Stimulated activated CD8-positive, alpha-beta memory T cell treated with anti-CD3 and anti-CD28 coated beads, Interleukin-2, amount 100 ng/mL, for 1 hour (primary cell): ENCODE data around the gene CDH4.

Experiments used
- DNase-seq, 2 donors: peaks; one replicate each; pipeline ENCODE4 v3.0.0-alpha.2; 2020; ENCODE audit warnings: low read depth in 2 of 2

Gene CDH4

GRCh38 chr20:61861858-61862257 is 609.8 kb downstream of the CDH4 start:
- no peak for DNase-seq

- no peak for DNase-seq
These were observed 610.8 kb downstream of the CDH4 start for GRCh38 chr20:61862881-61863280.

GRCh38 chr20:61864481-61864880 is 612.4 kb downstream of the CDH4 start:
- no peak for DNase-seq

DNA sequence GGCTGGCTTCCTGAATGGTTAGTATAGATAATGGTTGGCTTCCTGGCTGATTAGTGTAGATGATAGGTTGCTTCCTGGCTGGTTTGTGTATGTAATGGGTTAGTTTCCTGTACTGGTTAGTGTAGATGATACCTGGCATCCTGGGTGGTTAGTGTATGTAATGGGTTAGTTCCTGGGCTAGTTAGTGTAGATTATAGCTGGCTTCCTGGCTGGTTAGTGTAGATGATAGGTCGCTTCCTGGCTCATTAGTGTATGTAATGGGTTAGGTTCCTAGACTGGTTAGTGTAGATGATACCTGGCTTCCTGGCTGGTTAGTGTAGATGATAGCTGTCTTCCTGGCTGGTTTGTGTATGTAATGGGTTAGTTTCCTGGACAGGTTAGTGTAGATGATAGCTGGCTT is 613.3 kb downstream of the CDH4 start:
- no peak for DNase-seq

GRCh38 chr20:61866165-61866564 is 614.1 kb downstream of the CDH4 start:
- DNase-seq, result no peak

GRCh38 chr20:61868006-61868405 is 615.9 kb downstream of the CDH4 start:
- no peak for DNase-seq

GRCh38 chr20:61868466-61869090 is 616.5 kb downstream of the CDH4 start:
- DNase-seq, result no peak

DNA sequence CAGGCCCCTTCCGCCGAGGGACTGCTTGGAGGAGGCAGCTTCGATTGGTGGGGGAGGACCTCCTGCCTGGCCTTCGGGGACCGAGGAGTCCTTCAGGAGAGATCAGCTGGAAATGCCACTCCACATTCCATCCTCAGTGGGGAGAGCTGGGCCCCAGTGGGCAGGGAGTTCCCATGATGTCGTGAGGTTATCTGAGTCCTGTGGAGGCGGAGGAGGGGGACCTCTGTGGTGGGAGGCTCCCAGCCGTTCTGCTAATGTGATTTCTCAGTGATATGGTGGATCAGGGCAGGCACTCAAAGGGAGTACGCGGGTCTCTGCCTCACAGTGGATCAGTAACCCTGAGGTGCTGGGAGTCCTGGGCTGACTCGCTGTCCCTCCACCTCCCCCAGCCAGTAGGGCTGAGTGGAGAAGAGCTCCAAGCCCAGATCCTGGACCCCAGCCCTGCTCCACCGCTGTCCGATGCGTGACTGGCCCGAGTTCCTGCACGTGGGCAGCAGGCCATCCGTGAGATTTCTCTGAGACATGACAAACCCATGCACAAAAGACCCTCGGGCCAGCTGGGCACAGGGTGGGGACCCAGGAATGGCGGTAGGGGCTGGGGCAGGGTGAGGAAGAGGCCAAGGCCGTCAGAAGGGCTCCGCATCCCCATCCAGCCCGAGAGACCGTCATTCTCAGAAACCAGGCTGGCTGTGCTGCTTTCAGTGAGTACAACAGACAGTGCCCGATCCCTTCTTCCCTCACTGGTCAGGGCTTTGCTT is 617.9 kb downstream of the CDH4 start:
- DNase-seq, result no peak

GRCh38 chr20:61871160-61871559 is 619.1 kb downstream of the CDH4 start:
- no peak for DNase-seq

DNA sequence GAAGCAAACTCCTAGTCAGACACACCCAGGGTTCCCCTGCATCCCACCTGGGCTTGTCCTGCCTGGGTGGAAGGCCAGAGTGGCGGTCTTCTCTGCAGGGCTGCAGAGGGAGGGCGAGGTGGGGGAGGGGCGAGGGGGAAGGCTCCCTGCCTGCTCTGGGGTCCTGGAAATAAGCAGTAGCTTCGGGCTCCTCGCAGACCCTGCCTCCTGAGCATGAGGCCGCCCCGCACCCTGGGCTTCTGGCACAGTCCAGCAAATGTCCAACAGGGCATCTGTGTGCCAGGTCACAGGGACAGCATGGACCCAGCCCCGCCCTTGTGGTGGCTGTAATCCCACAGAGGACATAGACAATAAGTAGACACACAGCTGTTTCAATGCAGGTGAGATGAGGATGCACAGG is 619.9 kb downstream of the CDH4 start:
- DNase-seq, result no peak

GRCh38 chr20:61872371-61872900 is 620.4 kb downstream of the CDH4 start:
- DNase-seq, result no peak

- no peak for DNase-seq
These were observed 621.8 kb downstream of the CDH4 start for GRCh38 chr20:61873651-61874420.

GRCh38 chr20:61874421-61875068 is 622.5 kb downstream of the CDH4 start:
- DNase-seq, result no peak

DNA sequence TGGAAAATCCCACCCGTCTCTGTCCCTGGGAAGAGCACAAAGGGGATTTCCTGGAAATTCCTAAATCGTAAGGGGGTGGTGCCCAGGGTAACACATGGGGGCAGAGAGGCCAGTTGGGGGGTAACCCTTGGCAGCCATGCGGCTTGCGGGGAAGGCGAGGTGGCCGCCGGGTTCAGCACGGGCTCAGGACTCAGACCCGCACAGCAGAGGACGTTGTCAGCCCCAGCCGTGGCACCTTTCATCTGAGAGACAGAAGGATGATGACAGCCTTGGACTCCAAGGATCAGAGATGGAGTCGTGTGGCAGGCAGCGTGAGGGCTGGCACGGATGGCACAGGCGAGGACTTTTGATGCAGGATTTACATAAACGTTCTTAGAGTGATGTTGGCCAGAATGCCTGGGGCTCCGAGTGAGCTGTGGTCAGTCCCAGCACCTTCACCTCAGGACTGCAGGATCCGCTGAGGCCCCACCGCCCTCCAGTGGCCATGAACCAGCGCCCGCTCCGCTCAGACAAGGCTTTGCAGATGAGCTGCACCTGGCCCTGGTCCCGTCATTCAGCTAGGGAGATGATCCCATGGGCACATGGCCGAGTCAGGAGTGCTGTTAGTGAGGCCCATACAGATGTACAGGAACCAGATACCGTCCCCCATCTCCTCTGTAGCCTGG is 623.3 kb downstream of the CDH4 start:
- no peak for DNase-seq

- DNase-seq, result no peak
These were observed 623.9 kb downstream of the CDH4 start for GRCh38 chr20:61875996-61876395.

DNA sequence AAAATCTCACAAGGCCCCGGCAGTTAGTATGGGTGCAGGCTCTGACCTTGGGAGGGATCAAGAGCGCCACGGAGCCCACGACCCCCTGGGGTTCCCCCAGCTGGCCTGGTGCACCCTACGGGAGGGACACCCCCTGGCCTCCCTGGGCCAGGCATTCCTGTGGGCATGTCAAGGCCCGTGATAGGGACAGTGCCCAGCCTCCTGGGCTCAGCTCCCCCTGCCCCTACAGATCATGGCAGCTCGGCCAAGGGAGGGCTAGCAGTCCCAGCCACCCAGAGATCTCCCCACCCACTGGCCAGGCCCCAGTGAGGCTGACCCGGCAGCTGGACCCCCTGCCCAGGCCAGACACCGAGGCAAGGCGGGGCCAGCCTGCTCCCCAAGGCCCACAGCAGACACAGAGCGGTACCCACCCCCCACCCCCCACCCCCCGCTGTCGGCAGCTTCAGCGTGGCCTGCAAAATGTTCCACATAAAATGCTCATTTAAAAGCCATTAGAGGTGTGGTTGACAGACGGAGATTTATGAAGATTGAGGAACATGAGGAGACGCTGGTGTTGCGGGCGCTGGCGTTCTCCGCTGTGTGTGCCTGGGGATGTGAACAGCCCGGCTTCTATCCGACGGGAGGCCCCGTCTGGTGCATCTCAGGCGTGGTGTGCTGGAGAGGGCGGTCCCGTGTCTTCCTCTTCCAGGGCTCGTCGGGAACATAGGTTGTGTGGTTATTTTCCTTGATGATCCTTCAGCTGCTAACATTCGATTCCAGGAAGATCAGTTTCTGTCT is 625.1 kb downstream of the CDH4 start:
- no peak for DNase-seq

DNA sequence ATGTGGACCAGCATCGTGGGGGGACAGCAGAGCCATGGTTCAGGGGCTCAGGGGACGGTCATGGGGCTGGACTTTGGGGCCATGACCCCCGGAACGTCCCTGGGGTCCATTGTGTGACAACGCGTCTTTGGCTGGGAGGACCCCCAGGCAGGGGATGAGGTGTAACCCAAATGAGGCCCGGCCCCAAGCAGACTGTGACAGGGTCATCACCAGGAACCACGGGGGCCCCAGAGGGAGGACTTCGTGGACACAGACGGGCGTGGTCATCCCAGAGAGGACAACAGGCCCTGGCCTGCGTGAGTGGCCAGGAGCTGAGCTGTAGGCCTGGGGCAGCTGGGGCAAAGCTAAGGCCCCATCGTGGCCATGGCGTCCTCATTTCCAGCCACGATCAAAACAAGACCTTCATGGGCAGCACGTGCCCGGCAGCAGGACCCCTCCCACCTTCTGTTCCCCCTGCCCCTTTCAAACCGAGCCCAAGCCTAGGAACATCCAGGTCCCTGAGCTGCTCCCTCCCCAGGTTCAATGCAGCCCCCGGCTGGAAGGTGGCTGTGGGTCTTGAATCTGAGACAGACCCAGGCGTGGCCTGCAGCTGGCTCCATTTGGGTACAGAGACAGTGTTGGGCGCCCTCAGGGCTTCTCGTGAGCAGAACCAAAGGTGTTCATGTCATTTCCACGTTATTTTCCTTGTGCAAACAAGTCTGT is 625.9 kb downstream of the CDH4 start:
- DNase-seq, result no peak

DNA sequence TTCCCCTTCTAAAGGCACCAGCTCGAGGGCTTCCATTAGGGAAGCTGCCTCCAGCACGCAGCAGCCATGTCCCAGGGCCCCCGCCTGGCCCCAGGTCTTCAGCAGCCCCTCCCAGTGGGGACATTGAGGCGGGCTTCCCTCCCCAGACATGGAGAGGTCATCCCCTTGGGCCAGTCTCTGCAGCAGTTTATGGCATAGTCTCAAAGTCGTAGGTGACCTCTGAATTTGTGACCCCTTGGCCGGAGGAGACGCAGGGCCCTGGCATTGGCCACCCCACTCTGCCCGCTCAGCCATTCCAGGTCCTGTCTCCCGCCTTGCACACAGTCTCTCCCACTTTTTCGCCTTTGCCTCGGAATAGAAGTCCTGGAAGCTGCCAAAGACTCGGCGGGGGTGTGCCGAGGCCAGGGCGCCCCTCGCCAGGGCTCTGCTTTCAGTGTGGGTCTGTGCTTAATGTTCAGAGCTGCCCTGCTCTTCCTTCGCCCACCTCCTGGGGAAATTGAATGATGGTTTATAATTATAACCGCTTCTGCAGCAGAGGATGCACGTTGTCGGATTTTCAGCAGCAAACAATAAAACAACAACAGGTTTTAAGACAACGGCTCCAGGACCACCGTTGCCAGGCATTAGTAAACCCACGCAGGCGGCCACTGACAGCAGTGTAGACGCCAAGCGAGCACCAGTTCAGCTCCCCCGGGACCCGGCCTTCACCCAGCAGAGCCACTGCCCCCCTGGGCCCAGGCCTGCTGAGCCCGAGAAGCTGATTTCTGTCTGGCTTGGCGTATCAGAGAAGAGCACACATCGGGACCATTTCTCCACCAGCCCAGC is 626.6 kb downstream of the CDH4 start:
- DNase-seq, result no peak

DNA sequence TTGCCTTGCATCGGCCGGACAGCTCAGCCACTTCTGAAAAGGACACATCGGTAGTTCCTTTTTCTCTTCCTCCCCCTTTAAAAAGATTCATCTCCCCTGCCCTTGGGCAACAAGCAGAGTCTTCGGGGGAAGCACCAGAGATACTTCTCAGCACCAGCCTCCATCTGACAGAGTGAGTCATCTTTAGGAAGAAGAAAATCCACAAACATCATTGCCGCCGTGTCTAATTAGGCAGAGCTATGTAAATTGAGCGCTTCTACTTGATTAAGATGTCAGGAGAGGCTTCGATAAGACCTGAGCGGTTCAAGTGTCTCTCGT is 627.2 kb downstream of the CDH4 start:
- DNase-seq, result no peak
